K562 (cell line): ENCODE results near the gene LMO7. TPM values are rescaled to one million over a fixed set of nuclear protein-coding genes. Genes with fewer than 3 reads are reported as not detected.

Experiments used
- ATAC-seq: fragments of 200-7000 bp; cut with Tn5 transposase; 3 replicates; pipeline ENCODE4 v1.9.1; 2020; ENCODE audit warnings: moderate library complexity
- BruUV-seq: library from RNA; stranded (reverse); fragments of 400-500 nt; replicated peaks from 2 replicates; lab custom pipeline; 2021; lab: Mats Ljungman, UMichigan
- CTCF ChIA-PET: fragments of 300-600 bp; formaldehyde crosslinking; extraction: SDS; loops from one replicate; lab custom pipeline; 2021; ENCODE audit warnings: low intra/inter-chr PET ratio; lab: Yijun Ruan, JAX
- POLR2A ChIA-PET: fragments of 300-600, 350-650 bp; sonication (Branson Sonifier 250); formaldehyde crosslinking; extraction: SDS; loops from one replicate; lab custom pipeline; 2021; ENCODE audit warnings: antibody characterized with exemption, inconsistent platforms; lab: Yijun Ruan, JAX
- DNase-seq, 4 experiments: peaks; one replicate each; pipeline versions ENCODE4 v3.0.0 to v3.0.0-alpha.2; 2011 to 2018; ENCODE audit warnings: low spot score in 3 of 4, mixed read lengths in 3 of 4; ENCODE audit errors: extremely low read depth in 1 of 4
- FAIRE-seq: peaks from 2 replicates; lab custom pipeline; 2011; peaks lifted over from hg19 to GRCh38; lab: Jason Lieb, UNC
- H2AFZ ChIP-seq: 2 replicates; pipeline ENCODE4 v1.6.0; 2011; ENCODE audit warnings: low read depth, low read length, control low read depth, inconsistent platforms
- H3K27ac ChIP-seq: fragments of 200-600 bp; 3 replicates; pipeline ENCODE4 v1.8.0; 2011; ENCODE audit warnings: low read depth, mild to moderate bottlenecking, control low read depth, inconsistent platforms, low read length, moderate library complexity, mixed read lengths; ENCODE audit errors: extremely low read depth
- H3K27me3 ChIP-seq, 2 experiments: fragments of 300-600 bp in 1 of 2; 2 replicates in 1 of 2; 3 replicates in 1 of 2; pipeline versions ENCODE4 v1.6.0 to v1.8.0; 2011; ENCODE audit warnings: inconsistent platforms in 2 of 2, low read length in 2 of 2, mild to moderate bottlenecking in 1 of 2, mixed read lengths in 1 of 2, moderate library complexity in 1 of 2; ENCODE audit not compliant: control insufficient read depth in 2 of 2, insufficient read depth in 2 of 2
- H3K36me3 ChIP-seq: fragments of 300-600 bp; 3 replicates; pipeline ENCODE4 v1.8.0; 2011; ENCODE audit warnings: mild to moderate bottlenecking, low read length, inconsistent platforms; ENCODE audit not compliant: control insufficient read depth, insufficient read depth
- H3K4me1 ChIP-seq, 2 experiments: fragments of 200-600 bp in 1 of 2; replicated peaks in 1 of 2; 2 replicates in 1 of 2; 3 replicates in 1 of 2; pipeline versions ENCODE4 v1.5.1 to v1.8.0; 2011; ENCODE audit warnings: inconsistent platforms in 2 of 2, low read length in 2 of 2, mild to moderate bottlenecking in 1 of 2, mixed read lengths in 1 of 2, moderate library complexity in 1 of 2; ENCODE audit not compliant: control insufficient read depth in 2 of 2, insufficient read depth in 2 of 2
- H3K4me2 ChIP-seq: 2 replicates; pipeline ENCODE4 v1.6.1; 2011; ENCODE audit warnings: low read length, control low read depth, inconsistent platforms, mixed read lengths; ENCODE audit not compliant: insufficient read depth
- H3K4me3 ChIP-seq: fragments of 200-600 bp; sonication (generic), shearing (Covaris generic); 2 replicates; pipeline ENCODE4 v1.5.1; 2016; ENCODE audit warnings: control low read depth, inconsistent platforms
- H3K79me2 ChIP-seq: fragments of 200-600 bp; 3 replicates; pipeline ENCODE4 v1.8.0; 2011; ENCODE audit warnings: low read length, inconsistent platforms; ENCODE audit not compliant: control insufficient read depth, insufficient read depth
- H3K9ac ChIP-seq, 2 experiments: 2 replicates each; pipeline versions ENCODE4 v1.6.0 to v1.6.1; 2011; ENCODE audit warnings: low read depth in 2 of 2, low read length in 2 of 2, control low read depth in 1 of 2, inconsistent platforms in 1 of 2, mild to moderate bottlenecking in 1 of 2, mixed read lengths in 1 of 2; ENCODE audit not compliant: insufficient read depth in 1 of 2
- H3K9me1 ChIP-seq: one replicate; pipeline ENCODE4 v1.6.0; 2011; ENCODE audit warnings: inconsistent platforms, mild to moderate bottlenecking, low read length, moderate library complexity; ENCODE audit not compliant: control insufficient read depth, insufficient read depth
- H3K9me3 ChIP-seq: replicated peaks from 2 replicates; pipeline ENCODE4 v1.5.1; 2011; ENCODE audit warnings: low read depth, low read length, inconsistent platforms; ENCODE audit not compliant: control insufficient read depth, insufficient read depth
- H4K20me1 ChIP-seq: replicated peaks from 2 replicates; pipeline ENCODE4 v1.6.1; 2011; ENCODE audit warnings: low read length, inconsistent platforms, mixed read lengths; ENCODE audit not compliant: control insufficient read depth, insufficient read depth
- CREB1 ChIP-seq, 2 experiments: sonication (generic) in 1 of 2; formaldehyde crosslinking in 1 of 2; IDR thresholded peaks; 2 replicates each; pipeline versions ENCODE4 v1.6.1 to v1.8.0; 2012 to 2022; ENCODE audit warnings: inconsistent platforms in 1 of 2, mild to moderate bottlenecking in 1 of 2, missing genetic modification reagents in 1 of 2, moderate library complexity in 1 of 2
- DPF2 ChIP-seq: fragments of 450-650 bp; IDR thresholded peaks from 2 replicates; pipeline ENCODE4 v1.6.1; 2016
- ETS1 ChIP-seq: conservative IDR thresholded peaks from 2 replicates; pipeline ENCODE4 v1.6.1; 2011; ENCODE audit warnings: low read depth, mild to moderate bottlenecking, low read length; ENCODE audit not compliant: control insufficient read depth
- FUS ChIP-seq: fragments of 200-400 bp; formaldehyde crosslinking; optimal IDR thresholded peaks from 2 replicates; pipeline ENCODE3; 2017; ENCODE audit warnings: low read depth, low read length
- KLF13 ChIP-seq: fragments of 450-650 bp; IDR thresholded peaks from 2 replicates; pipeline ENCODE4 v1.6.1; 2016; ENCODE audit warnings: missing genetic modification characterization, low read depth, mild to moderate bottlenecking, missing compliant biosample characterization, moderate library complexity, borderline replicate concordance
- MYNN ChIP-seq, 2 experiments: sonication (generic); formaldehyde crosslinking in 1 of 2; IDR thresholded peaks; 2 replicates each; pipeline versions ENCODE4 v1.5.0 to v1.6.1; 2016 to 2020; ENCODE audit warnings: antibody characterized with exemption in 1 of 2, missing genetic modification reagents in 1 of 2
- RBM39 ChIP-seq: fragments of 200-400 bp; formaldehyde crosslinking; optimal IDR thresholded peaks from 2 replicates; pipeline ENCODE3; 2018; ENCODE audit warnings: low read depth, low read length
- RNF219 ChIP-seq: fragments of 250-450 bp; sonication (Bioruptor Pico); IDR thresholded peaks from 2 replicates; pipeline ENCODE4 v1.5.0; 2022; ENCODE audit warnings: mild to moderate bottlenecking
- SMARCB1 ChIP-seq: IDR thresholded peaks from 2 replicates; pipeline ENCODE4 v1.6.1; 2011; ENCODE audit warnings: improper control_type of control experiment, low read depth; ENCODE audit not compliant: insufficient read length
- STAG1 ChIP-seq: sonication (generic); formaldehyde crosslinking; IDR thresholded peaks from 2 replicates; pipeline ENCODE4 v1.5.0; 2020; ENCODE audit warnings: missing genetic modification reagents, borderline replicate concordance
- ZBTB7A ChIP-seq: IDR thresholded peaks from 2 replicates; pipeline ENCODE4 v1.6.1; 2011; ENCODE audit warnings: low read depth, mild to moderate bottlenecking, low read length, moderate library complexity, borderline replicate concordance; ENCODE audit not compliant: control insufficient read depth
- ZKSCAN1 ChIP-seq: fragments of 150-350 bp; IDR thresholded peaks from 2 replicates; pipeline ENCODE4 v1.6.1; 2016; ENCODE audit warnings: low read depth, low read length
- ZNF197 ChIP-seq: fragments of 200-800 bp; sonication (Bioruptor generic); IDR thresholded peaks from 2 replicates; pipeline ENCODE4 v1.6.1; 2016; ENCODE audit warnings: low read depth, missing genetic modification characterization, missing compliant biosample characterization
- ZNF224 ChIP-seq: sonication (generic); formaldehyde crosslinking; IDR thresholded peaks from 2 replicates; pipeline ENCODE4 v1.8.0; 2022; ENCODE audit warnings: mild to moderate bottlenecking, missing genetic modification reagents
- ZNF253 ChIP-seq: fragments of 250-450 bp; sonication (Bioruptor Pico); conservative IDR thresholded peaks from 2 replicates; pipeline ENCODE4 v1.6.1; 2021; ENCODE audit warnings: mild to moderate bottlenecking
- ZNF696 ChIP-seq: fragments of 250-450 bp; sonication (Bioruptor Pico); conservative IDR thresholded peaks from 2 replicates; pipeline ENCODE4 v1.4.0; 2020; ENCODE audit warnings: mild to moderate bottlenecking, moderate library complexity
- WGBS: fragments of 100-300 bp; shearing (Covaris generic); methylation state at CpG from one replicate; pipeline ENCODE4 v1.1.6; 2016; ENCODE audit warnings: low coverage, mixed read lengths; ENCODE audit not compliant: insufficient coverage; ENCODE audit errors: missing lambda C conversion rate; 5-methylcytosine and 5-hydroxymethylcytosine counted together
- in situ Hi-C: fragments of 300-500 bp; cut with MboI; formaldehyde crosslinking; loops from 4 replicates; pipeline ENCODE4 v1.15.0; 2018; ENCODE audit warnings: inconsistent platforms, mixed read lengths
- intact Hi-C: fragments of 100-400 bp; cut with micrococcal nuclease; formaldehyde crosslinking; loops from 2 replicates; pipeline ENCODE4 v1.14.2; 2022
- polyA plus RNA-seq, 8 experiments: library from polyadenylated mRNA; depleted of rRNA in 4 of 8; stranded (reverse) in 5 of 8; unstranded in 3 of 8; fragments of >200 nt; fragmentation: Nextera tagmentation in 2 of 8; fragmentation: Illumina TruSeq in 1 of 8; extraction: Ambion mirVana in 2 of 8; extraction: Trizol in 1 of 8; gene quantifications; 2 replicates each; pipeline versions ENCODE4 v1.2.1 to v1.2.3, GENCODE V29; 2011 to 2014; ENCODE audit warnings: inconsistent platforms in 1 of 8, missing spikeins in 1 of 8
- total RNA-seq, 7 experiments: library from RNA; depleted of rRNA in 6 of 7; stranded (reverse); fragments of >200 nt in 6 of 7; fragmentation: Illumina TruSeq in 2 of 7; extraction: Trizol in 2 of 7; gene quantifications; 2 replicates each; pipeline versions ENCODE4 v1.2.1 to v1.2.3, GENCODE V29; 2011 to 2021; ENCODE audit warnings: low replicate concordance in 1 of 7
- TF ChIP-seq, protein P1 (sequence below): IDR thresholded peaks from 2 replicates; pipeline ENCODE4 v1.6.1; 2012; ENCODE audit warnings: low read depth, low read length, improper control_type of control experiment, borderline replicate concordance

Gene LMO7
- total and polyA plus RNA-seq, 9 of the 15 experiments (the other 6 are each of a cell fraction or from before 2014, with no cell fraction given) = 0.42 to 4.3 (median 1.7) TPM

DNA sequence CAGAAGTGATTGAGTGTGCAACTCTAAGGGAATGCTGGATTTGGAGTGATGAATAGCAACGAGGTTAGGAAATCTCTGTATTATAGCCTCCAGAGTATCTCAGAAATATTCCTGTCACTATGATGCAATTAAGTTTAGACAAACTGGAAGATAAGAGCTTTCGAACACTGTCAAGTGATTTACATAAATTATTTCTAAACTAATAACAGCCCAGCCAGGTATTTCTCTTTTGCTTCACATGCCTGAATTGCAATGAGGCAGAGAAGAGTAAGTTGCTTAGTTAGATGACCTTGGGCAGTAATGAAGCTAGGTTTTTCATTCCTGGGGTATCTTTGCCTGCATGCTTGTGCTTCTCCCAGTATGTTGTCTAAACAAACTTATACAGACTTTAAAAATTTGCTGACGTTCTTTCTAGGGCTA lies 134.5 kb downstream of the LMO7 start:
- BruUV-seq = no TSS peak
- Histone ChIP-seq H4K20me1 (no peaks in the 10 kb centered on the region), H3K36me3 (no peaks in the 10 kb centered on the region), H2AFZ (no peak overlapping the region), H3K4me1 (no peaks in the 10 kb centered on the region), H3K27me3 (no peaks in the 10 kb centered on the region), H3K4me2 (no peak overlapping the region), H3K9me3 (no peaks in the 10 kb centered on the region), H3K79me2 (no peaks in the 10 kb centered on the region), H3K27ac (no peak overlapping the region), H3K9me1 (no peaks in the 10 kb centered on the region), H3K4me3 (no peak overlapping the region), H3K9ac (no peak overlapping the region)
- 0% methylated on average over 3 of the region's 3 CpGs for WGBS
- ChIA-PET POLR2A (no interaction called here), CTCF (no interaction called here)
- in situ Hi-C loops = no loop called here
- ATAC-seq = no peak
- no peak for DNase-seq
- intact Hi-C loops = no loop called here
- no peak for FAIRE-seq
- TF ChIP-seq ZKSCAN1 = no peak
- TF ChIP-seq ZNF253 (CRISPR knock-in tag) = no peak
- TF ChIP-seq, protein P1, sequence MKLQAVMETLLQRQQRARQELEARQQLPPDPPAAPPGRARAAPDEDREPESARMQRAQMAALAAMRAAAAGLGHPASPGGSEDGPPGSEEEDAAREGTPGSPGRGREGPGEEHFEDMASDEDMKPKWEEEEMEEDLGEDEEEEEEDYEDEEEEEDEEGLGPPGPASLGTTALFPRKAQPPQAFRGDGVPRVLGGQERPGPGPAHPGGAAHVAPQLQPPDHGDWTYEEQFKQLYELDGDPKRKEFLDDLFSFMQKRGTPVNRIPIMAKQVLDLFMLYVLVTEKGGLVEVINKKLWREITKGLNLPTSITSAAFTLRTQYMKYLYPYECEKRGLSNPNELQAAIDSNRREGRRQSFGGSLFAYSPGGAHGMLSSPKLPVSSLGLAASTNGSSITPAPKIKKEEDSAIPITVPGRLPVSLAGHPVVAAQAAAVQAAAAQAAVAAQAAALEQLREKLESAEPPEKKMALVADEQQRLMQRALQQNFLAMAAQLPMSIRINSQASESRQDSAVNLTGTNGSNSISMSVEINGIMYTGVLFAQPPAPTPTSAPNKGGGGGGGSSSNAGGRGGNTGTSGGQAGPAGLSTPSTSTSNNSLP = no peak
- TF ChIP-seq SMARCB1 = no peak
- no peak for TF ChIP-seq RNF219
- no peak for TF ChIP-seq ZNF224 (CRISPR knock-in tag)
- no peak for TF ChIP-seq CREB1 (IDR thresholded peaks at IDR 0.05)
- TF ChIP-seq CREB1 (CRISPR knock-in tag; IDR thresholded peaks at IDR 0.05) = no peak
- no peak for TF ChIP-seq KLF13 (tag)
- TF ChIP-seq ZNF696 (CRISPR knock-in tag) = no peak
- no peak for TF ChIP-seq FUS
- TF ChIP-seq RBM39 = no peak
- TF ChIP-seq ETS1 = no peak
- no peak for TF ChIP-seq STAG1 (CRISPR knock-in tag)
- TF ChIP-seq DPF2 = no peak
- TF ChIP-seq ZNF197 (CRISPR knock-in tag) = no peak
- TF ChIP-seq ZBTB7A = no peak
- TF ChIP-seq MYNN (IDR thresholded peaks at IDR 0.05) = no peak
- no peak for TF ChIP-seq MYNN (CRISPR knock-in tag; IDR thresholded peaks at IDR 0.05)
